Right lobe of liver (tissue), 6 donors: ENCODE data around the gene PPP1R12A. TPM values are rescaled to one million over a fixed set of nuclear protein-coding genes. Genes with fewer than 3 reads are reported as not detected.
A peak's percentile ranks its signal among the peaks of the same experiment; 100 is the strongest.

Experiments used
- ATAC-seq, 4 donors: fragments of 200-7000 bp; cut with Tn5 transposase; one replicate each; pipeline ENCODE4 v1.9.1; 2020; ENCODE audit warnings: mild to moderate bottlenecking in 4 of 4, moderate library complexity in 4 of 4
- DNase-seq, 3 donors: peaks; one replicate each; pipeline ENCODE4 v3.0.0-alpha.2; 2020
- H3K27ac ChIP-seq, 3 donors: fragments of 200-600 bp; one replicate each; pipeline ENCODE4 v1.8.0; 2022
- H3K27me3 ChIP-seq, 2 donors: fragments of 200-600 bp; one replicate each; pipeline ENCODE4 v1.8.0; 2022
- H3K36me3 ChIP-seq, 4 donors: fragments of 200-600 bp; sonication (generic) in 1 of 4; one replicate each; pipeline versions ENCODE4 v1.5.1 to v1.8.0; 2017 to 2022; ENCODE audit warnings: control low read depth in 1 of 4
- H3K4me1 ChIP-seq, 4 donors: fragments of 200-600 bp; sonication (generic) in 1 of 4; one replicate each; pipeline versions ENCODE4 v1.5.1 to v1.8.0; 2017 to 2022; ENCODE audit warnings: control low read depth in 1 of 4
- H3K4me3 ChIP-seq, 3 donors: fragments of 200-600 bp; one replicate each; pipeline ENCODE4 v1.8.0; 2022
- H3K9me3 ChIP-seq, 4 donors: fragments of 200-600 bp; sonication (generic) in 1 of 4; one replicate each; pipeline versions ENCODE4 v1.5.1 to v1.8.0; 2017 to 2022; ENCODE audit warnings: control low read depth in 1 of 4
- POLR2A ChIP-seq: fragments of 450-650 bp; IDR thresholded peaks from one replicate; pipeline ENCODE4 v1.6.1; 2017; ENCODE audit warnings: antibody characterized with exemption, mild to moderate bottlenecking
- WGBS: methylation state at CpG from one replicate; pipeline ENCODE4 v1.1.6; 2018; ENCODE audit warnings: low coverage, low lambda C conversion rate; ENCODE audit not compliant: insufficient coverage; ENCODE audit errors: missing lambda C conversion rate; 5-methylcytosine and 5-hydroxymethylcytosine counted together
- intact Hi-C, 2 donors: fragments of 100-400 bp; cut with DNase I; formaldehyde crosslinking; loops; one replicate each; pipeline versions ENCODE4 v1.11.2 to v1.14.1; 2022
- total RNA-seq, 6 experiments: library from RNA; depleted of rRNA in 2 of 6; stranded (reverse); fragments of >200 nt in 2 of 6; fragmentation: NEBNext Ultra II Directional in 3 of 6; extraction: Animal tissue kit (Norgen Biotek cat#: 25700) in 3 of 6; gene quantifications; one replicate each; pipeline versions ENCODE4 v1.1.0 to v1.2.4, GENCODE V29; 2016 to 2023
- TF ChIP-seq, protein P1 (sequence below), 4 donors: fragments of 200-600 bp in 3 of 4; fragments of 450-650 bp in 1 of 4; IDR thresholded peaks; one replicate each; pipeline versions ENCODE4 v1.5.1 to v1.8.0; 2016 to 2022; ENCODE audit warnings: antibody characterized with exemption in 4 of 4, mild to moderate bottlenecking in 2 of 4
- donor health status: DM: no; HTN: yes; CAD: no.
- donor health status: DM: no; HTN: no; CAD: no.
- donor health status: DM: no; HTN: no; CAD: no.
- donor health status: DM: no; HTN: yes; CAD: no.
- donor health status: DM: no; HTN: yes; CAD: no.

The PPP1R12A gene
- total RNA-seq, 6 experiments from 2014 or later = 13.1 to 21.0 (median 19.2) TPM

DNA sequence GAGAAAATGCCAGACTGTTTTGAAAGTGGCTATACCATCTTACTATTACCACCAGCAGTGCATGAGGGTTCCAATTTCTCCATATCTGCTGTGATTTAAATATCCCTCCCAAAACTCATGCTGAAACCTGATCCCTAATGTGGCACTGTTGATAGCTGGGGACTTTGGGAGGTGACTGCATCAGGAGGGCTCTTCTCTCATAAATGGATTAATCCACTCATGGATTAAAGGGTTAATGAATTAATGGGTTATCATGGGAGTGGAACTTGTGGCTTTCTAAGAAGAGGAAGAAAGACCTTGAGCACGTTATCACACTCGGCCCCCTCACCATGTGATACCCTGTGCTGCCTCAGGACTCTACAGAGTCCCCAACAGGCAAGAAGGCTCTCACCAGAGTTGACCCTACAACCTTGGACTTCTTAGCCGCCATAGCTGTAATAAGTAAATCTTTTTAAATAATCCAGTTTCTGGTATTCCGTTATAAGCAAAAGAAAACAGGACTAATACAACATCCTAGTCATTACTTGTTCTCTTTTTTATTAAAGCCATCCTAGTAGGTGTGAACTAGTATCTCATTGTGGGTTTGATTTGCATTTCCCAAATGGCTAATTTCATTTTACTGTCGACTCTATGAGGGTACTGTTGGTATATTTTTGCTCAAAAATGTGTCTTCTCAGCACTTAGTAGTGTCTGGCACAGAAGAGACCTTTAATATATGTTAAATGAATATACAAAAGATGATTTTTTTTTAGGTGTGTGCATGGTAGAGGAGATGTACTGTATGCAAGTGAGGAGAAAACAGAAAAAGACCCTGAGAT is 14.3 kb downstream of the PPP1R12A start:
- DNase-seq = no peak
- TF ChIP-seq, protein P1, sequence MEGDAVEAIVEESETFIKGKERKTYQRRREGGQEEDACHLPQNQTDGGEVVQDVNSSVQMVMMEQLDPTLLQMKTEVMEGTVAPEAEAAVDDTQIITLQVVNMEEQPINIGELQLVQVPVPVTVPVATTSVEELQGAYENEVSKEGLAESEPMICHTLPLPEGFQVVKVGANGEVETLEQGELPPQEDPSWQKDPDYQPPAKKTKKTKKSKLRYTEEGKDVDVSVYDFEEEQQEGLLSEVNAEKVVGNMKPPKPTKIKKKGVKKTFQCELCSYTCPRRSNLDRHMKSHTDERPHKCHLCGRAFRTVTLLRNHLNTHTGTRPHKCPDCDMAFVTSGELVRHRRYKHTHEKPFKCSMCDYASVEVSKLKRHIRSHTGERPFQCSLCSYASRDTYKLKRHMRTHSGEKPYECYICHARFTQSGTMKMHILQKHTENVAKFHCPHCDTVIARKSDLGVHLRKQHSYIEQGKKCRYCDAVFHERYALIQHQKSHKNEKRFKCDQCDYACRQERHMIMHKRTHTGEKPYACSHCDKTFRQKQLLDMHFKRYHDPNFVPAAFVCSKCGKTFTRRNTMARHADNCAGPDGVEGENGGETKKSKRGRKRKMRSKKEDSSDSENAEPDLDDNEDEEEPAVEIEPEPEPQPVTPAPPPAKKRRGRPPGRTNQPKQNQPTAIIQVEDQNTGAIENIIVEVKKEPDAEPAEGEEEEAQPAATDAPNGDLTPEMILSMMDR (IDR thresholded peaks at IDR 0.05) = no peak
- TF ChIP-seq POLR2A = no peak
- 77% methylated on average over 5 of the region's 5 CpGs for WGBS
- H3K27me3 ChIP-seq = no peaks in the 10 kb centered on the region
- ATAC-seq = no peak
- H3K36me3 ChIP-seq = no peaks in the 10 kb centered on the region
- H3K4me1 ChIP-seq = peaks cover 0 to 2% (median 0%) of the 10 kb centered on the region in 4 donors
- H3K27ac ChIP-seq = no peak overlapping the region
- intact Hi-C loops = no loop called here
- no peak overlapping the region for H3K4me3 ChIP-seq
- H3K9me3 ChIP-seq = no peaks in the 10 kb centered on the region

DNA sequence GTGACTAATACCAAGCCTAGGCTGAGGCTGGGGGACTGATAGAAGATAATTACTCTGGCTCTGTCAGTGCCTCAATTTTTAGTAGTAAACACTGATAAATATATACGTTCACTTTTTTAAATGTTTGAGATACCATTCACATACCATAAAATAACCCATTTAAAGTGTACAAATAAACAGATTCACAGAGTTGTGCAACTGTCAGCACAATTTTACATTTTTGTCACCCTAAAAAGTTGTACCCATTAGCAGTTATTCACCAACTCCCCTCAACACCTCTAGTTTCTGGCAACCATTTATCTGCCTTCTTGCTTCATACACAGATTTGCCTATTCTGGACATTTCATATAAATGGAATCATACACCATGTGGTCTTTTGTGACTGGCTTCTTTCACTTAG is 15.1 kb downstream of the PPP1R12A start:
- H3K36me3 ChIP-seq = no peaks in the 10 kb centered on the region
- H3K9me3 ChIP-seq = no peaks in the 10 kb centered on the region
- WGBS = 62% methylated on average over 1 of the region's 1 CpG
- H3K4me1 ChIP-seq = peaks cover 0 to 5% (median 0%) of the 10 kb centered on the region in 4 donors
- TF ChIP-seq, protein P1 (IDR thresholded peaks at IDR 0.05) = no peak
- no peak for TF ChIP-seq POLR2A
- no peak for DNase-seq
- H3K27me3 ChIP-seq = no peaks in the 10 kb centered on the region
- intact Hi-C loops = no loop called here
- no peak overlapping the region for H3K27ac ChIP-seq
- no peak overlapping the region for H3K4me3 ChIP-seq
- ATAC-seq = no peak

DNA sequence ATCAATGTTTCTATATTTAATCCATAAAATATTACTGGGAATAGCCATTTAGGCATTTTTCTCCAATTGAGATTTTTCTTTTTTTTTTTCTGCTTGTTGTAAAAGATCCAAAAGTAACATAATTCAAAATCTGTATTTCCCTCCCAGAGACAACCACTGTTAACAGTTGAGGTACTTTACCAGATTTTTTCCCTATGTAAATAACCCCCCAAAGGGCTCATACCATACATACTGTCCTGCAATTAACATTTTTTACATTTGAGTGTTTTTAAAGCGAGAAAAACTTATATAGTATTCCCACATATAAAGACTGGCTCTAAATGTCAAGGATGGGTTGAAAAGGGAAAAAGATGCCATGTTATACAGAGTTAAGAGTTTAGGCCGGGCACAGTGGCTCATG is 18.1 kb downstream of the PPP1R12A start:
- Histone ChIP-seq H3K27me3 (no peaks in the 10 kb centered on the region), H3K4me3 (no peak overlapping the region), H3K27ac (no peak overlapping the region), H3K9me3 (no peaks in the 10 kb centered on the region), H3K4me1 (peaks cover 0 to 9% (median 0%) of the 10 kb centered on the region in 4 donors), H3K36me3 (no peaks in the 10 kb centered on the region)
- TF ChIP-seq, protein P1 (IDR thresholded peaks at IDR 0.05) = no peak
- no peak for TF ChIP-seq POLR2A
- 100% methylated on average over 2 of the region's 2 CpGs for WGBS
- intact Hi-C loops = no loop called here
- no peak for DNase-seq
- ATAC-seq = no peak

DNA sequence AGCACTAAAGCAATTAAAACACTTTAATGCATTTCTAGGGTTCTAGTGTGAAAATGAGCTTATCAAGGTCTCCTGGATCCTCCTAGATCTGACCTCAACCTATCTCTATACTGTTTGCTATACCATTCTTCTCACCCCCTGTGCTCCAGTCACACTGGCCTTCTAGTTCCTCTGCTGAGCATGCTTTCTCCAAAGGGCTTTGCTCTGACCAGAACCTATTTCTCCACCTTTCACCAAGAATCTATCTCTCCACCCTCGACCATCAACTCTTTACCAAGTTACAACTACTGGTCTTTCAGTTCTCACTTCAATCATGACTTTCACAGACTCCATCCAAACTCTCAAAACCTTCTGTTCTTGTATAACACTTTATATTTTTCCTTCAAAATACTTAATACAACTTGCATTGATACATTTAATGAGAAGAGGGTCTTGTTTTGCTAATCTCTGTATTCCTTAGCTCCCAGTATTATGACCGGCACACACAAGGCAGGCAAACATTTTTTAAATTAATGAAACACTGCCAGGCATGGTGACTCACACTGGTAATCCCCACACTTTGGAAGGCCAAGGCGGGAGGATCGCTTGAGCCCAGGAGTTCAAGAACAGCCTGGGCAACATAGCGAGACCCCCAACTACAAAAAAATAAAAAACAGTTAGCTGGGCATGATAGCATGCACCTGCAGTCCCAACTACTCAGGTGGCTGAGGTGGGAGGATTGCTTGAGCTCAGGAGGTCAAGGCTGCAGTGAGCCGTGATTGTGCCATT is 22.8 kb downstream of the PPP1R12A start:
- no peak for DNase-seq
- TF ChIP-seq POLR2A = no peak
- TF ChIP-seq, protein P1 (IDR thresholded peaks at IDR 0.05) = no peak
- ATAC-seq = peak in 1 of 4 donors; percentile 70
- Histone ChIP-seq H3K27me3 (no peaks in the 10 kb centered on the region), H3K4me1 (peaks cover 0 to 9% (median 0%) of the 10 kb centered on the region in 4 donors), H3K9me3 (no peaks in the 10 kb centered on the region), H3K27ac (no peak overlapping the region), H3K4me3 (no peak overlapping the region), H3K36me3 (no peaks in the 10 kb centered on the region)
- intact Hi-C loops = no loop called here
- 73% methylated on average over 6 of the region's 6 CpGs for WGBS
